IMR-90 (cell line): ENCODE data around the gene SLC44A1. TPM values are rescaled to one million over a fixed set of nuclear protein-coding genes. Genes with fewer than 3 reads are reported as not detected.

Experiments used
- ATAC-seq: fragments of 200-7000 bp; cut with Tn5 transposase; 2 replicates; pipeline ENCODE4 v1.9.1; 2020; ENCODE audit warnings: low read depth, mild to moderate bottlenecking, moderate library complexity
- BruUV-seq: library from RNA; stranded (reverse); fragments of 400-500 nt; replicated peaks from 2 replicates; lab custom pipeline; 2021; lab: Mats Ljungman, UMichigan
- CTCF ChIA-PET: fragments of 300-600 bp; formaldehyde crosslinking; extraction: SDS; loops from one replicate; lab custom pipeline; 2021; ENCODE audit warnings: antibody characterized with exemption; lab: Yijun Ruan, JAX
- POLR2A ChIA-PET: fragments of 300-600 bp; sonication (Branson Sonifier 250); formaldehyde crosslinking; loops from one replicate; lab custom pipeline; 2022; ENCODE audit warnings: antibody characterized with exemption; ENCODE audit not compliant: unreplicated experiment; lab: Charles Lee
- DNase-seq: peaks from one replicate; pipeline ENCODE4 v3.0.0; 2013
- H2AFZ ChIP-seq: replicated peaks from 2 replicates; pipeline ENCODE3; 2013; ENCODE audit warnings: low read length, mild to moderate bottlenecking; ENCODE audit not compliant: poor library complexity
- H2AK5ac ChIP-seq: 2 replicates; pipeline ENCODE4 v1.6.1; 2013; ENCODE audit warnings: low read depth, low read length, inconsistent platforms
- H2AK9ac ChIP-seq: replicated peaks from 2 replicates; pipeline ENCODE3; 2013; ENCODE audit warnings: mild to moderate bottlenecking, low read depth, low read length, moderate library complexity; ENCODE audit not compliant: poor library complexity
- H2BK120ac ChIP-seq: 2 replicates; pipeline ENCODE4 v1.6.1; 2013; ENCODE audit warnings: low read depth, low read length, inconsistent platforms
- H2BK15ac ChIP-seq: 3 replicates; pipeline ENCODE4 v1.6.1; 2013; ENCODE audit warnings: low read depth, low read length, inconsistent platforms
- H2BK20ac ChIP-seq: 2 replicates; pipeline ENCODE4 v1.6.1; 2013; ENCODE audit warnings: low read depth, mild to moderate bottlenecking, inconsistent platforms, low read length, moderate library complexity
- H2BK5ac ChIP-seq: 2 replicates; pipeline ENCODE4 v1.6.1; 2013; ENCODE audit warnings: mild to moderate bottlenecking, low read depth, low read length, inconsistent platforms; ENCODE audit not compliant: poor library complexity, severe bottlenecking
- H3K14ac ChIP-seq: replicated peaks from 2 replicates; pipeline ENCODE4 v1.6.1; 2013; ENCODE audit warnings: low read depth, low read length, inconsistent platforms
- H3K18ac ChIP-seq: 2 replicates; pipeline ENCODE4 v1.6.1; 2013; ENCODE audit warnings: low read depth, low read length, control low read depth
- H3K23ac ChIP-seq: 2 replicates; pipeline ENCODE4 v1.6.1; 2013; ENCODE audit warnings: low read depth, low read length, inconsistent platforms
- H3K27ac ChIP-seq: 2 replicates; pipeline ENCODE4 v1.5.1; 2013; ENCODE audit warnings: mild to moderate bottlenecking, control low read depth, low read length; ENCODE audit not compliant: insufficient read depth
- H3K27me3 ChIP-seq: 2 replicates; pipeline ENCODE4 v1.6.1; 2013; ENCODE audit warnings: low read length; ENCODE audit not compliant: control insufficient read depth, insufficient read depth
- H3K36me3 ChIP-seq: 2 replicates; pipeline ENCODE4 v1.6.1; 2013; ENCODE audit warnings: low read length, mixed read lengths; ENCODE audit not compliant: control insufficient read depth, insufficient read depth
- H3K4ac ChIP-seq: 2 replicates; pipeline ENCODE4 v1.6.1; 2013; ENCODE audit warnings: low read depth, low read length, inconsistent platforms
- H3K4me1 ChIP-seq: 2 replicates; pipeline ENCODE4 v1.6.1; 2013; ENCODE audit warnings: low read length, mixed read lengths; ENCODE audit not compliant: control insufficient read depth, insufficient read depth
- H3K4me2 ChIP-seq: 2 replicates; pipeline ENCODE4 v1.6.1; 2013; ENCODE audit warnings: low read depth, mild to moderate bottlenecking, control low read depth, low read length, moderate library complexity
- H3K4me3 ChIP-seq: 2 replicates; pipeline ENCODE4 v1.5.1; 2013; ENCODE audit warnings: low read depth, mild to moderate bottlenecking, control low read depth, low read length, moderate library complexity; ENCODE audit not compliant: insufficient read depth
- H3K56ac ChIP-seq: 2 replicates; pipeline ENCODE4 v1.6.1; 2013; ENCODE audit warnings: low read length, inconsistent platforms; ENCODE audit not compliant: insufficient read depth; ENCODE audit errors: extremely low read depth
- H3K79me1 ChIP-seq, 2 experiments: 2 replicates each; pipeline ENCODE4 v1.6.1; 2013; ENCODE audit warnings: low read length in 2 of 2, inconsistent platforms in 1 of 2, low read depth in 1 of 2
- H3K9ac ChIP-seq: 2 replicates; pipeline ENCODE4 v1.6.1; 2013; ENCODE audit warnings: low read depth, low read length, control low read depth
- H3K9me1 ChIP-seq: 2 replicates; pipeline ENCODE4 v1.6.1; 2013; ENCODE audit warnings: low read length, inconsistent platforms; ENCODE audit not compliant: insufficient read depth
- H3K9me3 ChIP-seq: 2 replicates; pipeline ENCODE4 v1.6.1; 2013; ENCODE audit warnings: low read length; ENCODE audit not compliant: control insufficient read depth, insufficient read depth
- H4K20me1 ChIP-seq: 2 replicates; pipeline ENCODE4 v1.6.1; 2013; ENCODE audit warnings: low read length, inconsistent platforms; ENCODE audit not compliant: insufficient read depth
- H4K5ac ChIP-seq: 2 replicates; pipeline ENCODE4 v1.6.1; 2013; ENCODE audit warnings: mild to moderate bottlenecking, low read depth, low read length, control low read depth
- H4K8ac ChIP-seq, 2 experiments: 2 replicates each; pipeline ENCODE4 v1.6.1; 2013; ENCODE audit warnings: low read depth in 2 of 2, low read length in 2 of 2, control low read depth in 1 of 2, inconsistent platforms in 1 of 2
- H4K91ac ChIP-seq: 2 replicates; pipeline ENCODE4 v1.6.1; 2013; ENCODE audit warnings: low read depth, low read length, inconsistent platforms; ENCODE audit not compliant: insufficient read depth
- CEBPB ChIP-seq: IDR thresholded peaks from 2 replicates; pipeline ENCODE4 v1.6.1; 2012; ENCODE audit warnings: low read depth, low read length, improper control_type of control experiment
- RAD21 ChIP-seq: IDR thresholded peaks from 2 replicates; pipeline ENCODE4 v1.6.1; 2012; ENCODE audit warnings: low read length, improper control_type of control experiment
- WGBS, 2 experiments: methylation state at CpG; one replicate each; pipeline versions ENCODE4 v1.1.5 to v1.1.7; 2013; ENCODE audit warnings: missing lambda C conversion rate in 2 of 2; ENCODE audit not compliant: insufficient read length in 1 of 2; ENCODE audit errors: extremely low coverage in 2 of 2; 5-methylcytosine and 5-hydroxymethylcytosine counted together
- dilution Hi-C: fragments of 300-500 bp; cut with HindIII; formaldehyde crosslinking; loops from one replicate; pipeline ENCODE4 v1.14.3; 2018; ENCODE audit warnings: low sequenced_read_pairs; ENCODE audit not compliant: unreplicated experiment
- in situ Hi-C: fragments of 300-500 bp; cut with MboI; formaldehyde crosslinking; loops from 3 replicates; pipeline ENCODE4 v1.14.3; 2019; ENCODE audit warnings: low sequenced_read_pairs, inconsistent platforms, mixed read lengths
- intact Hi-C: fragments of 100-400 bp; cut with micrococcal nuclease; formaldehyde crosslinking; loops from 2 replicates; pipeline ENCODE4 v1.10.0; 2022
- polyA plus RNA-seq, 3 experiments: library from polyadenylated mRNA; depleted of rRNA; stranded (reverse); fragments of >200 nt; gene quantifications; 2 replicates each; pipeline ENCODE4 v1.2.3, GENCODE V29; 2012; ENCODE audit warnings: low replicate concordance in 1 of 3
- total RNA-seq: library from RNA; depleted of rRNA; stranded (reverse); fragments of >200 nt; gene quantifications from 2 replicates; pipeline ENCODE4 v1.2.3, GENCODE V29; 2012

SLC44A1 gene
- total and polyA plus RNA-seq, 2 of the 4 experiments (the other 2 are of a cell fraction): 5.2 to 21.7 TPM

GRCh38 chr9:105344283-105344682 lies 99.8 kb downstream of the SLC44A1 start:
- H2BK20ac ChIP-seq: no peak overlapping the region
- H3K9me3 ChIP-seq: no peaks in the 10 kb centered on the region
- no peak overlapping the region for H2AFZ ChIP-seq
- ATAC-seq (no peak), DNase-seq (no peak)
- WGBS, 2 experiments: no CpG with 5 or more reads among the region's 2 CpGs
- no peak overlapping the region for H3K4me2 ChIP-seq
- H4K91ac ChIP-seq: no peak overlapping the region
- no peaks in the 10 kb centered on the region for H3K36me3 ChIP-seq
- H4K5ac ChIP-seq: no peak overlapping the region
- no TSS peak for BruUV-seq
- in situ Hi-C loops (no loop called here), intact Hi-C loops (no loop called here), dilution Hi-C loops (no loop called here)
- ChIA-PET CTCF (no interaction called here), POLR2A (no interaction called here)
- H3K56ac ChIP-seq: no peak overlapping the region
- H4K20me1 ChIP-seq: no peaks in the 10 kb centered on the region
- no peak for TF ChIP-seq RAD21
- TF ChIP-seq CEBPB: peak; percentile 53
- no peak overlapping the region for H3K4me3 ChIP-seq
- no peak overlapping the region for H2AK9ac ChIP-seq
- no peak overlapping the region for H2AK5ac ChIP-seq
- no peak overlapping the region for H3K9ac ChIP-seq
- no peaks in the 10 kb centered on the region for H3K27me3 ChIP-seq
- no peak overlapping the region for H3K14ac ChIP-seq
- H3K23ac ChIP-seq: no peak overlapping the region
- no peaks in the 10 kb centered on the region for H3K9me1 ChIP-seq
- no peak overlapping the region for H4K8ac ChIP-seq
- peaks cover 2% of the 10 kb centered on the region; the same call in 1 of the 2 replicates for H3K4me1 ChIP-seq
- no peak overlapping the region for H2BK15ac ChIP-seq
- no peak overlapping the region for H2BK120ac ChIP-seq
- H3K79me1 ChIP-seq: no peaks in the 10 kb centered on the region
- no peak overlapping the region for H3K18ac ChIP-seq
- H3K4ac ChIP-seq: no peak overlapping the region
- H3K27ac ChIP-seq: no peak overlapping the region
- no peak overlapping the region for H2BK5ac ChIP-seq
